Measurements from ENCODE around the gene ELOVL3.

ELOVL3 gene

DNA sequence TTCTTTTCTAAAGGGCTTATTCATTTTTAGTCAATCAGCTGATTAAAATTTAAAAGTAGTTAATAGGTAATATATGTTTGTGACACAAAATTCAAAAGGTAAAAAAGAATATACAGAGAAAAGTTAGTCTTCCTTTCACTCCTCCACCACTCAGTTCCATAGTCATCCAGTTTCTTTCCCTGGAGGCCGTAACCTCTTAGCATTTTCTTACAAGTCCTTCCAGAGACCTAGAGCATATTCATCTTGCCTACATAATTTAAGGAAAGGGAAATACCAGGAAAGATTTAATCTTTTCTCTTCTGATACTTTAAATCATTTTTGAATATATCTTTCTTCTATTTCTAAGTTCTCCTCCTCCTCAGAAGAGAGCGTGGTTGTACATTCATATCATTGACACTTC is 29.3 kb downstream of the ELOVL3 start:
- no peak for DNase-seq

DNA sequence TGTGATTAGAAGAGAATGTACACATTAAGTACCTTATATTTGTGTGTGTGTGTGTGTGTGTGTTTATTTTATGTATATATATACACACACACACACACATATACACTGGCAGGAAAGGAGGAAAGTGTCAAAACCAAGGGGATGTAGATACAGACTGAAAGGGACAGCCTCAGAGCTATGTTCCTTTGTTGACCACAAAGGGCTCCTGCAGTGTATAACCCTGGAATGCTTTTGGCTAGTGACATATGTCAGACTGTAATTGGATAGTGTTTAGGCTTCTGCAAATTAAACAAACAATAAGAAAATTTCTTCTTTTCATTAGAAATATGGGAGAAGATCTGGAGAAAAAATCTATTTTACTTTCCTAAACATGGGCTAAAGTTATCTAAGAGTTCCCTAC is 35.1 kb downstream of the ELOVL3 start:
- DNase-seq: no peak

DNA sequence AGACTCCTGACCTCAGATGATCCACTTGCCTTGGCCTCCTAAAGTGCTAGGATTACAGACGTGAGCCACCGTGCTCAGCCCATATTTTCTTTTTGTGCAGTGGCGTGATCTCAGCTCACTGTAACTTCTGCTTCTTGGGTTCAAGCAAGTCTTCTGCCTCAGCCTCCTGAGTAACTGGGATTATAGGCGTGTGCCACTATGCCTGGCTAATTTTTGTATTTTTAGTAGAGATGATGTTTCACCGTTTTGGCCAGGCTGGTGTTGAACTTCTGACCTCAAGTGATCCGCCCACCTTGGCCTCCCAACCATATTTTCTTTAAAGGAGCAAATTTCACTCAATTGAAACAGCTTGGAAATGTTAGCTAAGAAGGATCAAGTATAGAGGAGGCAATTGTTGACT is 35.7 kb downstream of the ELOVL3 start:
- no peak for DNase-seq

DNA sequence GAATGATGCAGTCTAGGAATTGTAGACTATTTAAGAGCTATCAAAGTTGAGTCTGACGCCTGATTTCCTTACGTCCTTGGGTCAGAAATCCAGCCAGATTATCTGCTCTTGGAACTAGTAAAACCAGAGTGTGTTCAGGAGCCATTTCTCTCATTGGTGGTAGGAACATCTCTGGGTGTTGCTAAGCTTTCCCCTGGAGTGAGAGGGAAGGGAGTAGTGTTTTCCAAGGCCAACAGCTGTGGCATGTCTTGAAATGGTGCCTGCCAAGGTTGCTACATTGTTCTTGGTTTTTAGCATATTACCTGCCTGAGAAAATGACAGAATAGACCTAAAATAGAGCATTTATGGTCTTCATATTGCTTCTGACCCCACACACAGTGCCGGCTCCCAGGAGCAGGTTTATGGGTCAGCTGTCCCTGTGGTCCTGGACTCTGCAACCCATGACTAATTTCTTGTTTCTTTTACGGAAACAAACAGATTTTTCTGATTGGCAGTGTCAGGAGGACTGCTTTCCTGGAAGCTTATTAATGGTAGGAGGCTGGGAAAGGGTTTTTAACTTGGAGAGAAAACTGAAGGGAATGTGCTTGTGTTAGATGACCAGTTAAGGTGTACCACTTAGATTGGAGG is 36.8 kb downstream of the ELOVL3 start:
- DNase-seq: no peak

DNA sequence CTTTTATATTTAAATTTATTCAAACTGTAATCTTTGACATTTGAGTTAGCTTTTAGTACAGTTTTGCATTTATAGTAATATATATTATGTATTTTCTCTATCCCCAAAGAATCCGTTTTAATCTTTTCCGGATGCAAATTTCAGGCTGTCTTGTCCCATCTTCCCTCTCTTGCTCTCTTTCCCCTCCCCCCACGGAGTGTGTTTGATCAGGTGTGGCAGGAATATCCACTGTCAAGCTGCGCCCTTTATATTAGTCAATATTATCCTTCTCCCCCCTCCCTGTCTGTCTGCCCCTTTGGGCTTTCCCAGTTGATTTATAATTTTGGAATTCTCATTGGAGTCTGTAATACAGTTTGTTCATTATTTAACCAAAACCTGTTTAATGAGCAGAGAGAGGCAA is 38.3 kb downstream of the ELOVL3 start:
- no peak for DNase-seq

DNA sequence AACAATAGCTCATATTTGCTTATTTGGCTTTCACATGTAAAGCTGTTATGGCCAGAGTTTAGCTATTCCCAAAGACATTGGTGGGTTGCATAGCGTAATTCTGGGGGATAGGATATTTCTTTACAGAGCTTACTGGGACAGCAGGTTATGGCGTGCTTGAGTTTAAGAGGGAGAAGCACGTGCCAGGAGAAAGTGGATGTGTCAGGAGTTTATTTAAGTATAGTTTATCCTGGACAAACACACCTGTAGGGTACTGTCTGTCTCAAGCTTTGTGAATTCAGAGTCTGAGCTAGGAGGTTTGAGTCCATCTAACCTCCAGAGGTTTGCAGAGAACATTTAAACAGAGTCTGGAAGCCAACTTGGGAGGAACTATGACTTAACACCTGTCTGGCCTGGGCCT is 40.6 kb downstream of the ELOVL3 start:
- DNase-seq: no peak

DNA sequence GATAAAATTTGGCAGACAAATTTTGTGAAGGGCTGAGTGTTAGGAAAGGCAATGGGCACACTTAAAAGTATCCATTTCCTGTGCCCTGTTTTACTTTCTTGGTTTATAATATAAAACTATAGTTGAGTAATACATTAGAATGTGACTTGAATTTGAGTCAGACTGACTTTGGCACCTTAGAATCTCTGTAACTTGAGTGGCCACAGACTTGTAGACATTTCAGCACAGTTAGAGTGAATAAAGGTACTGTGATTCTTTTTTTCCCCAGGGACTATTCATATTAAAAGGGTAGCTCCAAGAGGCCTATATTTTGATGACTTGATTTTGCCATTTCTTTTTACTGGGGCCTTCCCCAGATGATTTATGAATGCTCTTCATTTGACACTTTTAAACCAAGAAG is 41.6 kb downstream of the ELOVL3 start:
- DNase-seq: no peak

DNA sequence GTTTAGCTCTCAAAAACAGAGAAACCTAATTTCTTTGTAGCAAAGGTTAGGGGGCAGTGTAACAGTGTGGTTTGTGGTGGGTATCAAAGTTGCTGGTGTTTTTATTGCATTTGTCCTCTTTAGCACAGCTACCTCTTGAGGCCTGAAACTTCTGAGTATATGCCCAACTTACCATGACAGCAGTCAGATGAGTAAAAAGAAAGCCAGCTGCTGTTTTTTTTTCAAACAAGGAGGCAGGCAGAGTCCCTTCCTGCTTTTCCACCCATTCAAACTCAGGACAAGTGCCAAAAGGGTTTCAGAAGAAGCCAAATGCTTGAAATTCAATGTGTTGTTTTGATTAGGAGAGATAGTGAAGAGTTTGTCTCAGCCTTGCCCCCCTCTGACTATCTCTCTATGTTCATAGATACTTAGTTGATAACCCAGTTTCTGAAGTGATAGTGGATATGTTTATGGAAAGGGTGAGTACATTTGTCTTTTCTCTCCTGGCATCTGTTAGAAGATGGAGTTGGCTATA is 42.3 kb downstream of the ELOVL3 start:
- no peak for DNase-seq

DNA sequence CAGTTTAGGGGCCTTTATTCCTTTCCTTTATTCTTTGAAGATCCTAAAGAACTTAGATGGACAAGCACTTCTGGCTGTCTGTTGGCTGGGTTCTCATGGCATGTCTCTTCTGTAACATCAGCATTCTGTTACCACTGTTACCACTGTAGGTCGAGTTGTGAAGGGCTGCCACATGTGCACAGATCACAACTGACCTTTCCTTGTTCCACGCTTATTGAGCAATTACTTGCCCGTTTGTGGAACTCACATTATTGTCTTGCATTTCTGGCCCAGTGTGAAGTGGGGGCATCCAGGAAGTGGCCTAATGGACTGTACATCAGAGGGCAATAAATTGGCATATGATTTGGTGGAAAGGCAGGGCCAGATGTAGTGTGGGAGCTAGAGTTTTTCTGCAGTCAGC is 42.9 kb downstream of the ELOVL3 start:
- DNase-seq: no peak

DNA sequence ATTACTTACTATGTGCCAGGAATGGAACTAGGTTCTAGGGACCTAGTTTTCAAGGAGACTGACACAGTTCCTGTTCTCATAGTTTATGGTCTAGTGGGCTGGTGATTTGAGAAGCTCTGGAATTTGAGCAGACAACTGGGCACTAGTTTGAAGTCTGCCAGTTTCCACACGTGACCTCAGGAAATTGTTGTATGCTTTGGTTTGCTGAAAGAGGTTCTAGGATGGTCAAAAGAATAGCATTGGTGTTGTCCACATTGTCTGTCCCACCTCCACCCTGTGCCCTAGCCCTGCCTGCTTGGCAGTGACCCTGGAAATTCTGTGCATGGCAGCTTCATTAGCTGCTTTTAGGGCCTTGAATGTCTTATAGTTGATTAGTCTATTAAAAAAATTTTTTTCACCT is 48.0 kb downstream of the ELOVL3 start:
- no peak for DNase-seq

DNA sequence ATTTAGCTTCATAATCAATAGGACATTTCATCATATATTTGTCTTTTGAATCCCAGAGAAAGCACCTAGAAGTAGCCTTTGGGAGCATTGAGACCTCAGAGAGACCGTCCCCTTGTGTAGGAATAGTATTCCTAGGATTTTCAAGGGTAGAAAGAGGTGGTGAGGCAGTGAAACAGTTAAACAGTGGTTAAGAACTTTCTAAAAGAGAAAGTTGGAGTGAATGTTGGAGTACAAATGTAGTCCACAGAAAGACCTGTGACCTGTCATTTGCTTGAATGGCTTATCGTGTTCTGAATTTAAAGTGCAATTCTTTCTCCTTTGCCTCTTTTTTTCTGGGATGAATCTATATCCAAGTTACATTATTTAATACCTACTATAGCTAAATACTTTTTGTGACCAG is 49.2 kb downstream of the ELOVL3 start:
- no peak for DNase-seq

DNA sequence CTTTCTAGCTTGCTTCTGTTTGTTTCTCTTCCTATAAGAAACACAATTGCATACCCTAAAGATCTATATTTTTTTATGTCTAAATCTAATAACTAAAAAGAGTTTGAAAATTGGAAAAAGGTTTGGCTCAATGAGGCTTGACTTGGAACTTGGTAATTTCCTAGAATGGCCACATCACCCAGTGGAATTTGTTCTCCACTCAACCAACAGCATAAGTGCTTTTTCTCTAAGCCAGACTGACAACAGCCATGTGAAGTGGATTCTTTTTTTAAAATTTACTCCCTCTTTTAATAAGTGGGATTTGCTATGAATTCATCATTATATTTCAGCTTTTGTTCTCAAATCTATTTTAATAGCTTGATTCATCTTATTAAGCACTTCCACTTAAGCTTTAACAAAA is 53.0 kb downstream of the ELOVL3 start:
- DNase-seq: no peak
